Neural progenitor cell (in vitro differentiated cells): Measurements from ENCODE around the gene ABCE1. TPM values are rescaled to one million over a fixed set of nuclear protein-coding genes. Genes with fewer than 3 reads are reported as not detected.

Experiments
- DNase-seq: peaks from one replicate; pipeline ENCODE4 v3.0.0-alpha.2; 2016; ENCODE audit warnings: low spot score
- H2AFZ ChIP-seq: fragments of 200-600 bp; sonication (generic); replicated peaks from 2 replicates; pipeline ENCODE4 v1.6.1; 2016; ENCODE audit warnings: antibody characterized with exemption
- H3F3A ChIP-seq: fragments of 200-600 bp; sonication (generic); 2 replicates; pipeline ENCODE4 v1.6.1; 2016; ENCODE audit warnings: antibody characterized with exemption, low read depth
- H3K27ac ChIP-seq: fragments of 200-600 bp; sonication (generic); 2 replicates; pipeline ENCODE4 v1.5.1; 2016; ENCODE audit warnings: mild to moderate bottlenecking
- H3K27me3 ChIP-seq: fragments of 200-600 bp; sonication (generic); 2 replicates; pipeline ENCODE4 v1.6.1; 2016; ENCODE audit warnings: mild to moderate bottlenecking, moderate library complexity
- H3K36me3 ChIP-seq: fragments of 200-600 bp; sonication (generic); 2 replicates; pipeline ENCODE4 v1.5.1; 2016
- H3K4me1 ChIP-seq: fragments of 200-600 bp; sonication (generic); 2 replicates; pipeline ENCODE4 v1.6.1; 2016; ENCODE audit warnings: mixed run types
- H3K4me2 ChIP-seq: fragments of 200-600 bp; sonication (generic); 2 replicates; pipeline ENCODE4 v1.6.1; 2016
- H3K4me3 ChIP-seq: fragments of 200-600 bp; sonication (generic); 2 replicates; pipeline ENCODE4 v1.5.1; 2016
- H3K79me2 ChIP-seq: fragments of 200-600 bp; sonication (generic); 2 replicates; pipeline ENCODE4 v1.6.1; 2016; ENCODE audit warnings: low read depth
- H3K9ac ChIP-seq: fragments of 200-600 bp; sonication (generic); 2 replicates; pipeline ENCODE4 v1.6.1; 2016
- H3K9me3 ChIP-seq: fragments of 200-600 bp; sonication (generic); 2 replicates; pipeline ENCODE4 v1.5.1; 2016; ENCODE audit warnings: low read depth
- H4K20me1 ChIP-seq: fragments of 200-600 bp; sonication (generic); 2 replicates; pipeline ENCODE4 v1.6.1; 2016; ENCODE audit warnings: low read depth
- H3K27ac Mint-ChIP-seq: 3 replicates; pipeline ENCODE4 v1.8.0; 2021; ENCODE audit warnings: mixed read lengths
- H3K27me3 Mint-ChIP-seq: 2 replicates; pipeline ENCODE4 v1.8.0; 2022; ENCODE audit warnings: low read depth, mild to moderate bottlenecking, inconsistent platforms, moderate library complexity, mixed read lengths; ENCODE audit not compliant: insufficient read depth
- H3K36me3 Mint-ChIP-seq: 3 replicates; pipeline ENCODE4 v1.8.0; 2021; ENCODE audit warnings: mixed read lengths
- H3K4me1 Mint-ChIP-seq: 3 replicates; pipeline ENCODE4 v1.8.0; 2021; ENCODE audit warnings: mixed read lengths
- H3K4me3 Mint-ChIP-seq: 3 replicates; pipeline ENCODE4 v1.8.0; 2021; ENCODE audit warnings: mild to moderate bottlenecking, moderate library complexity, mixed read lengths
- H3K9me3 Mint-ChIP-seq: 3 replicates; pipeline ENCODE4 v1.8.0; 2020; ENCODE audit warnings: mixed read lengths
- EZH2 ChIP-seq: fragments of 200-600 bp; sonication (generic); IDR thresholded peaks from 2 replicates; pipeline ENCODE4 v1.6.1; 2017; ENCODE audit warnings: antibody characterized with exemption, mild to moderate bottlenecking, moderate library complexity
- EZH2phosphoT487 ChIP-seq: fragments of 200-600 bp; sonication (generic); IDR thresholded peaks from 2 replicates; pipeline ENCODE4 v1.6.1; 2017; ENCODE audit warnings: antibody characterized with exemption
- total RNA-seq: library from RNA; depleted of rRNA; stranded (reverse); fragments of >200 nt; gene quantifications from 2 replicates; pipeline ENCODE4 v1.2.3, GENCODE V29; 2015; ENCODE audit warnings: low replicate concordance
- TF ChIP-seq, protein P1 (sequence below): fragments of 200-600 bp; sonication (generic); IDR thresholded peaks from 2 replicates; pipeline ENCODE4 v1.5.1; 2017; ENCODE audit warnings: antibody characterized with exemption, mild to moderate bottlenecking

Gene ABCE1
- total RNA-seq, 1 donor from 2014 or later = 148 TPM

DNA sequence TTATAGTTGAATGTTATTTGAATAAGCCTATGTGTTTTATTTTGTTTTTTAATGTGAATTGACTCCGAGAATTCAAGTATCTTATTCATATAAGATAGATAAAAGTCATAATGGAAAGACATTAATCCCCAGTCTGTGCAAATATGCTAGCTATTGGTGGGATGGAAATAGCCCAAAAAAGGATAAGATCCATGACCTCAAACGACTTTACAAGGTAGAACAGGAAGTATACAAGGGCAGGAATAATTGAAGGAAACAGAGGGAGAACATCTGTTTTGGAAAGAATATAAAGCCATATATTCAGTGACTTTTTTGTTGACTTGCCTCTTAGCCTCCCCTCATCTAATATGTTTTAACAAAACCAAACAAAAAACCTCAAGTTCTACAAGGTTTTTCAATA, 9.0 kb downstream of the ABCE1 start:
- no peak overlapping the region for H3K27ac ChIP-seq
- H3K27me3 Mint-ChIP-seq = no peaks in the 10 kb centered on the region
- H3K4me3 ChIP-seq = no peak overlapping the region
- no peaks in the 10 kb centered on the region for H3F3A ChIP-seq
- H3K4me2 ChIP-seq = no peak overlapping the region
- no peaks in the 10 kb centered on the region for H3K4me1 ChIP-seq
- H3K9ac ChIP-seq = no peak overlapping the region
- TF ChIP-seq EZH2 = no peak
- TF ChIP-seq, protein P1, sequence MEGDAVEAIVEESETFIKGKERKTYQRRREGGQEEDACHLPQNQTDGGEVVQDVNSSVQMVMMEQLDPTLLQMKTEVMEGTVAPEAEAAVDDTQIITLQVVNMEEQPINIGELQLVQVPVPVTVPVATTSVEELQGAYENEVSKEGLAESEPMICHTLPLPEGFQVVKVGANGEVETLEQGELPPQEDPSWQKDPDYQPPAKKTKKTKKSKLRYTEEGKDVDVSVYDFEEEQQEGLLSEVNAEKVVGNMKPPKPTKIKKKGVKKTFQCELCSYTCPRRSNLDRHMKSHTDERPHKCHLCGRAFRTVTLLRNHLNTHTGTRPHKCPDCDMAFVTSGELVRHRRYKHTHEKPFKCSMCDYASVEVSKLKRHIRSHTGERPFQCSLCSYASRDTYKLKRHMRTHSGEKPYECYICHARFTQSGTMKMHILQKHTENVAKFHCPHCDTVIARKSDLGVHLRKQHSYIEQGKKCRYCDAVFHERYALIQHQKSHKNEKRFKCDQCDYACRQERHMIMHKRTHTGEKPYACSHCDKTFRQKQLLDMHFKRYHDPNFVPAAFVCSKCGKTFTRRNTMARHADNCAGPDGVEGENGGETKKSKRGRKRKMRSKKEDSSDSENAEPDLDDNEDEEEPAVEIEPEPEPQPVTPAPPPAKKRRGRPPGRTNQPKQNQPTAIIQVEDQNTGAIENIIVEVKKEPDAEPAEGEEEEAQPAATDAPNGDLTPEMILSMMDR = no peak
- no peak for TF ChIP-seq EZH2phosphoT487
- H3K27me3 ChIP-seq = no peaks in the 10 kb centered on the region
- peaks cover 19% of the 10 kb centered on the region for H3K36me3 Mint-ChIP-seq
- peaks cover 43% of the 10 kb centered on the region for H3K36me3 ChIP-seq
- no peaks in the 10 kb centered on the region for H4K20me1 ChIP-seq
- H3K4me1 Mint-ChIP-seq = no peaks in the 10 kb centered on the region
- H3K9me3 ChIP-seq = no peaks in the 10 kb centered on the region
- peaks cover 40% of the 10 kb centered on the region for H3K79me2 ChIP-seq
- DNase-seq = no peak
- H2AFZ ChIP-seq = no peak overlapping the region
- no peak overlapping the region for H3K27ac Mint-ChIP-seq
- no peaks in the 10 kb centered on the region for H3K9me3 Mint-ChIP-seq
- no peak overlapping the region for H3K4me3 Mint-ChIP-seq

- Mint-ChIP-seq H3K36me3 (peaks cover 25% of the 10 kb centered on the region), H3K9me3 (no peaks in the 10 kb centered on the region), H3K27ac (no peak overlapping the region), H3K27me3 (no peaks in the 10 kb centered on the region), H3K4me1 (no peaks in the 10 kb centered on the region), H3K4me3 (no peak overlapping the region)
- TF ChIP-seq, protein P1 = no peak
- TF ChIP-seq EZH2 (no peak), EZH2phosphoT487 (no peak)
- Histone ChIP-seq H3K27me3 (no peaks in the 10 kb centered on the region), H2AFZ (no peak overlapping the region), H3K27ac (no peak overlapping the region), H3F3A (no peaks in the 10 kb centered on the region), H3K9me3 (no peaks in the 10 kb centered on the region), H3K4me2 (no peak overlapping the region), H3K36me3 (peaks cover 46% of the 10 kb centered on the region), H3K4me1 (no peaks in the 10 kb centered on the region), H3K9ac (no peak overlapping the region), H3K79me2 (peaks cover 30% of the 10 kb centered on the region), H4K20me1 (no peaks in the 10 kb centered on the region), H3K4me3 (no peak overlapping the region)
- no peak for DNase-seq
These were observed 10.0 kb downstream of the ABCE1 start for GRCh38 chr4:145108128-145108527.

- no peak overlapping the region for H3K27ac ChIP-seq
- no peak overlapping the region for H3K4me2 ChIP-seq
- no peak for TF ChIP-seq EZH2
- TF ChIP-seq EZH2phosphoT487 = no peak
- TF ChIP-seq, protein P1 = no peak
- no peaks in the 10 kb centered on the region for H3K79me2 ChIP-seq
- no peaks in the 10 kb centered on the region for H3F3A ChIP-seq
- peaks cover 48% of the 10 kb centered on the region for H3K36me3 ChIP-seq
- H3K27me3 ChIP-seq = no peaks in the 10 kb centered on the region
- no peak overlapping the region for H2AFZ ChIP-seq
- H3K9me3 ChIP-seq = no peaks in the 10 kb centered on the region
- Mint-ChIP-seq H3K4me3 (no peak overlapping the region), H3K4me1 (no peaks in the 10 kb centered on the region), H3K27ac (no peak overlapping the region), H3K9me3 (no peaks in the 10 kb centered on the region), H3K36me3 (peaks cover 19% of the 10 kb centered on the region), H3K27me3 (no peaks in the 10 kb centered on the region)
- H3K9ac ChIP-seq = no peak overlapping the region
- no peak overlapping the region for H3K4me3 ChIP-seq
- no peaks in the 10 kb centered on the region for H3K4me1 ChIP-seq
- DNase-seq = no peak
- H4K20me1 ChIP-seq = no peaks in the 10 kb centered on the region
These were observed 27.3 kb downstream of the ABCE1 start for GRCh38 chr4:145125396-145125795.
